ENCODE results near the gene TAGAP. TPM values are rescaled to one million over a fixed set of nuclear protein-coding genes. Genes with fewer than 3 reads are reported as not detected.
A peak's percentile ranks its signal among the peaks of the same experiment; 100 is the strongest.

The TAGAP gene
- total and polyA plus RNA-seq, 2 donors (not counting 3 experiments of a cell fraction or from before 2014, with no cell fraction given), result not detected

DNA sequence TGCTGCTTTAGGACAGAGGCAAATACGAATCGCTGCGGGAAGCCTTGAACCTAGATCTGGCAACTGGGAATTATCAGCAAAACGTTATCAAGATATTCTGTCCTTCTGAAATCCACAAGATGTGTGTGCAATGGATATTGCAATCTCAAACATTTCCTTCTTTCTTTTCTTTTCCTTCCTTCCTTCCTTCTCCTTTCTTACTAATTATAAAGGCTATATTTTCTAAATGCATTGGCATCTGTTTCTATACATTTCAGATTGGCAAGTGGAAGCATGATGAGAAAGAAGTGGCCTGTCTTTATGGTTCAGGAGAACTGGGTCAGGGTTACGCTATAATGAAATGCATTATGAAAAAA, 2.0 kb downstream of the TAGAP start:
- H3K4me1 ChIP-seq (ENCODE audit: control insufficient read depth, extremely low read depth, insufficient read depth, low read length), result no peaks in the 10 kb centered on the region
- no peaks in the 10 kb centered on the region for H3K9me3 ChIP-seq (replicated peaks; ENCODE audit: control insufficient read depth, insufficient read depth, low read length)
- dilution Hi-C loops (cut with MboI; ENCODE audit: extremely low pct_ligation_motif_present, low sequenced_read_pairs) (no loop called here), intact Hi-C loops (cut with micrococcal nuclease) (loop anchor here (1.0 kb wide), 3 partner anchors 61 to 611 kb away; no protein-coding TSS in a partner anchor)
- H3K4me3 ChIP-seq (replicated peaks in 1 of 3; ENCODE audit: insufficient read depth in 1 of 3, low read depth in 1 of 3, low read length in 3 of 3), result no peak overlapping the region
- CTCF ChIA-PET, result interaction anchor here (0.6 to 3.8 kb wide), 23 partner anchors 8 to 638 kb away, joined by 3 to 42 read pairs (median 5); no protein-coding TSS in a partner anchor
- BruUV-seq (replicated peaks), result no TSS peak
- H3K27ac ChIP-seq (ENCODE audit: insufficient read depth, low read depth, low read length), result no peak overlapping the region
- TF ChIP-seq POLR2AphosphoS5 (IDR thresholded peaks at IDR 0.05; ENCODE audit: insufficient read depth, low read depth, low read length) (no peak), FOS (IDR thresholded peaks at IDR 0.05; ENCODE audit: borderline replicate concordance, insufficient read depth, low read length) (no peak), MYC (IDR thresholded peaks at IDR 0.05; ENCODE audit: low read depth, low read length) (no peak), GATA2 (IDR thresholded peaks at IDR 0.05; ENCODE audit: insufficient read depth, insufficient read length, low read depth, low read length) (no peak), JUN (IDR thresholded peaks at IDR 0.05; ENCODE audit: borderline replicate concordance, insufficient read depth, insufficient read length, low read depth) (no peak), EZH2 (IDR thresholded peaks at IDR 0.05; ENCODE audit: borderline replicate concordance, low read depth, low read length, severe bottlenecking) (no peak), POLR2A (IDR thresholded peaks at IDR 0.05; ENCODE audit: low read depth, low read length) (no peak)
- TF ChIP-seq, protein P1, sequence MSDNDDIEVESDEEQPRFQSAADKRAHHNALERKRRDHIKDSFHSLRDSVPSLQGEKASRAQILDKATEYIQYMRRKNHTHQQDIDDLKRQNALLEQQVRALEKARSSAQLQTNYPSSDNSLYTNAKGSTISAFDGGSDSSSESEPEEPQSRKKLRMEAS (IDR thresholded peaks at IDR 0.05; ENCODE audit: insufficient read depth, insufficient read length), result no peak
- TF ChIP-seq, protein P2, sequence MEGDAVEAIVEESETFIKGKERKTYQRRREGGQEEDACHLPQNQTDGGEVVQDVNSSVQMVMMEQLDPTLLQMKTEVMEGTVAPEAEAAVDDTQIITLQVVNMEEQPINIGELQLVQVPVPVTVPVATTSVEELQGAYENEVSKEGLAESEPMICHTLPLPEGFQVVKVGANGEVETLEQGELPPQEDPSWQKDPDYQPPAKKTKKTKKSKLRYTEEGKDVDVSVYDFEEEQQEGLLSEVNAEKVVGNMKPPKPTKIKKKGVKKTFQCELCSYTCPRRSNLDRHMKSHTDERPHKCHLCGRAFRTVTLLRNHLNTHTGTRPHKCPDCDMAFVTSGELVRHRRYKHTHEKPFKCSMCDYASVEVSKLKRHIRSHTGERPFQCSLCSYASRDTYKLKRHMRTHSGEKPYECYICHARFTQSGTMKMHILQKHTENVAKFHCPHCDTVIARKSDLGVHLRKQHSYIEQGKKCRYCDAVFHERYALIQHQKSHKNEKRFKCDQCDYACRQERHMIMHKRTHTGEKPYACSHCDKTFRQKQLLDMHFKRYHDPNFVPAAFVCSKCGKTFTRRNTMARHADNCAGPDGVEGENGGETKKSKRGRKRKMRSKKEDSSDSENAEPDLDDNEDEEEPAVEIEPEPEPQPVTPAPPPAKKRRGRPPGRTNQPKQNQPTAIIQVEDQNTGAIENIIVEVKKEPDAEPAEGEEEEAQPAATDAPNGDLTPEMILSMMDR (IDR thresholded peaks at IDR 0.05; ENCODE audit: extremely low read depth in 1 of 2, insufficient read depth in 1 of 2, low read depth in 1 of 2, low read length in 2 of 2), result no peak
- no peak overlapping the region for H3K9ac ChIP-seq (replicated peaks; ENCODE audit: extremely low read depth, insufficient read depth, low read length)
- H4K20me1 ChIP-seq (replicated peaks; ENCODE audit: control insufficient read depth, extremely low read depth, insufficient read depth, low read length), result no peaks in the 10 kb centered on the region
- DNase-seq (ENCODE audit: low read depth, low spot score), result no peak
- no peaks in the 10 kb centered on the region for H3K79me2 ChIP-seq (ENCODE audit: control insufficient read depth, insufficient read depth, low read length)
- no peak overlapping the region for H2AFZ ChIP-seq (ENCODE audit: low read depth, low read length)
- FAIRE-seq, result no peak
- POLR2A ChIA-PET, result no interaction called here
- no peaks in the 10 kb centered on the region for H3K36me3 ChIP-seq (ENCODE audit: control insufficient read depth in 2 of 2, extremely low read depth in 1 of 2, insufficient read depth in 2 of 2, low read length in 2 of 2)
- H3K4me2 ChIP-seq (ENCODE audit: insufficient read depth, low read length), result peak overlapping the region; percentile 48
- peaks cover 6% of the 10 kb centered on the region in 2 experiments for H3K27me3 ChIP-seq (ENCODE audit: control insufficient read depth in 2 of 2, insufficient read depth in 2 of 2, low read length in 2 of 2)
- no peaks in the 10 kb centered on the region for H3K9me1 ChIP-seq (replicated peaks; ENCODE audit: control insufficient read depth, extremely low read depth, insufficient read depth, low read length)
